Glutamatergic neuron (in vitro differentiated cells): ENCODE measurements around the gene CYBC1. TPM values are rescaled to one million over a fixed set of nuclear protein-coding genes. Genes with fewer than 3 reads are reported as not detected.

Source experiments
- DNase-seq: peaks from one replicate; pipeline ENCODE4 v3.0.0; 2022
- H3K27ac Mint-ChIP-seq: one replicate; pipeline ENCODE4 v1.8.0; 2020; ENCODE audit warnings: mild to moderate bottlenecking, mixed read lengths, inconsistent platforms; ENCODE audit not compliant: unreplicated experiment
- H3K27me3 Mint-ChIP-seq: one replicate; pipeline ENCODE4 v1.8.0; 2020; ENCODE audit warnings: mild to moderate bottlenecking, moderate library complexity, mixed read lengths, inconsistent platforms; ENCODE audit not compliant: unreplicated experiment
- H3K36me3 Mint-ChIP-seq: one replicate; pipeline ENCODE4 v1.8.0; 2020; ENCODE audit warnings: mild to moderate bottlenecking, mixed read lengths, inconsistent platforms; ENCODE audit not compliant: unreplicated experiment
- H3K4me1 Mint-ChIP-seq: one replicate; pipeline ENCODE4 v1.8.0; 2020; ENCODE audit warnings: mild to moderate bottlenecking, low read depth, mixed read lengths, inconsistent platforms; ENCODE audit not compliant: unreplicated experiment
- H3K4me3 Mint-ChIP-seq: one replicate; pipeline ENCODE4 v1.8.0; 2020; ENCODE audit warnings: mild to moderate bottlenecking, mixed read lengths, inconsistent platforms; ENCODE audit not compliant: unreplicated experiment
- H3K9me3 Mint-ChIP-seq: one replicate; pipeline ENCODE4 v1.8.0; 2020; ENCODE audit warnings: mild to moderate bottlenecking, moderate library complexity, mixed read lengths, inconsistent platforms; ENCODE audit not compliant: unreplicated experiment
- CTCF ChIP-seq: fragments of 200-600 bp; sonication (generic); IDR thresholded peaks from one replicate; pipeline ENCODE4 v1.5.0; 2021; ENCODE audit not compliant: partially characterized antibody, unreplicated experiment
- total RNA-seq: library from RNA; stranded (reverse); fragmentation: NEBNext Ultra II Directional; extraction: Animal tissue kit (Norgen Biotek cat#: 25700); gene quantifications from one replicate; pipeline ENCODE4 v1.2.1, GENCODE V29; 2021; ENCODE audit not compliant: unreplicated experiment

CYBC1 gene
- total RNA-seq, 1 donor from 2014 or later: 134 TPM

- TF ChIP-seq CTCF: no peak
- DNase-seq: no peak
- H3K27ac Mint-ChIP-seq: no peak overlapping the region
- no peaks in the 10 kb centered on the region for H3K36me3 Mint-ChIP-seq
- H3K9me3 Mint-ChIP-seq: no peaks in the 10 kb centered on the region
- H3K4me3 Mint-ChIP-seq: no peak overlapping the region
- H3K4me1 Mint-ChIP-seq: peaks cover 14% of the 10 kb centered on the region
- H3K27me3 Mint-ChIP-seq: peaks cover 1% of the 10 kb centered on the region
Observed at GRCh38 chr17:82410014-82410716, 40.4 kb downstream of the CYBC1 start.

- H3K9me3 Mint-ChIP-seq: no peaks in the 10 kb centered on the region
- H3K36me3 Mint-ChIP-seq: no peaks in the 10 kb centered on the region
- H3K27ac Mint-ChIP-seq: no peak overlapping the region
- H3K4me3 Mint-ChIP-seq: no peak overlapping the region
- TF ChIP-seq CTCF: no peak
- DNase-seq: no peak
- peaks cover 10% of the 10 kb centered on the region for H3K4me1 Mint-ChIP-seq
- H3K27me3 Mint-ChIP-seq: peaks cover 1% of the 10 kb centered on the region
Observed at GRCh38 chr17:82408938-82409318, 41.6 kb downstream of the CYBC1 start.

GRCh38 chr17:82408288-82408937, 42.1 kb downstream of the CYBC1 start:
- Mint-ChIP-seq H3K27ac (peak overlapping the region; percentile 17), H3K27me3 (peaks cover 1% of the 10 kb centered on the region), H3K4me1 (peaks cover 10% of the 10 kb centered on the region), H3K36me3 (no peaks in the 10 kb centered on the region), H3K4me3 (no peak overlapping the region), H3K9me3 (no peaks in the 10 kb centered on the region)
- DNase-seq: no peak
- no peak for TF ChIP-seq CTCF

GRCh38 chr17:82407255-82407654, 43.3 kb downstream of the CYBC1 start:
- no peak for TF ChIP-seq CTCF
- Mint-ChIP-seq H3K27ac (no peak overlapping the region), H3K27me3 (peaks cover 1% of the 10 kb centered on the region), H3K4me1 (peaks cover 8% of the 10 kb centered on the region), H3K9me3 (no peaks in the 10 kb centered on the region), H3K36me3 (no peaks in the 10 kb centered on the region), H3K4me3 (no peak overlapping the region)
- no peak for DNase-seq

- Mint-ChIP-seq H3K4me3 (no peak overlapping the region), H3K9me3 (no peaks in the 10 kb centered on the region), H3K4me1 (peaks cover 8% of the 10 kb centered on the region), H3K27me3 (peaks cover 1% of the 10 kb centered on the region), H3K36me3 (no peaks in the 10 kb centered on the region), H3K27ac (no peak overlapping the region)
- no peak for TF ChIP-seq CTCF
- DNase-seq: no peak
Observed at GRCh38 chr17:82406131-82406671, 44.4 kb downstream of the CYBC1 start.
